ENCODE measurements around the gene ARHGAP21. TPM values are rescaled to one million over a fixed set of nuclear protein-coding genes. Genes with fewer than 3 reads are reported as not detected.

Gene ARHGAP21
- polyA plus RNA-seq, 2 of the 4 experiments (the other 2 are of a cell fraction), result 30.5 to 84.4 TPM

GRCh38 chr10:24695452-24695851 lies 28.2 kb downstream of the ARHGAP21 start:
- DNase-seq (ENCODE audit: low read depth in 1 of 2, low spot score in 1 of 2), result no peak
- Histone ChIP-seq H3K4me2 (no peak overlapping the region), H3K4me3 (no peak overlapping the region), H3K9me3 (no peaks in the 10 kb centered on the region), H3K4me1 (0 out of 3 replicates have a peak, but pooled peaks cover 4% of the 10 kb centered on the region), H3K27ac (no peak overlapping the region)
- ATAC-seq, result no peak
- no peak for FAIRE-seq
- 97% methylated on average over 3 of the region's 3 CpGs for WGBS (ENCODE audit: missing lambda C conversion rate)
- CTCF ChIA-PET, result interaction anchor here (0.7 kb wide), 1 partner anchor 120 kb away, joined by 3 read pairs; no protein-coding TSS in a partner anchor
- POLR2A ChIA-PET, result no interaction called here
- TF ChIP-seq KDM1A (IDR thresholded peaks at IDR 0.05; ENCODE audit: low read depth) (no peak), SREBF2 (IDR thresholded peaks at IDR 0.05) (no peak), RAD21 (conservative IDR thresholded peaks at IDR 0.05 in 1 of 2, IDR thresholded peaks at IDR 0.05 in 1 of 2) (no peak), HES2 (IDR thresholded peaks at IDR 0.05) (no peak), RCOR1 (IDR thresholded peaks at IDR 0.05; ENCODE audit: low read depth, low read length) (no peak), CTCF (IDR thresholded peaks at IDR 0.05) (no peak), HOXB5 (CRISPR knock-in tag; IDR thresholded peaks at IDR 0.05) (no peak), ZNF302 (CRISPR knock-in tag; IDR thresholded peaks at IDR 0.05) (no peak), CEBPB (IDR thresholded peaks at IDR 0.05) (no peak), GATA3 (IDR thresholded peaks at IDR 0.05; ENCODE audit: borderline replicate concordance) (no peak)
- TF ChIP-seq, protein P1, sequence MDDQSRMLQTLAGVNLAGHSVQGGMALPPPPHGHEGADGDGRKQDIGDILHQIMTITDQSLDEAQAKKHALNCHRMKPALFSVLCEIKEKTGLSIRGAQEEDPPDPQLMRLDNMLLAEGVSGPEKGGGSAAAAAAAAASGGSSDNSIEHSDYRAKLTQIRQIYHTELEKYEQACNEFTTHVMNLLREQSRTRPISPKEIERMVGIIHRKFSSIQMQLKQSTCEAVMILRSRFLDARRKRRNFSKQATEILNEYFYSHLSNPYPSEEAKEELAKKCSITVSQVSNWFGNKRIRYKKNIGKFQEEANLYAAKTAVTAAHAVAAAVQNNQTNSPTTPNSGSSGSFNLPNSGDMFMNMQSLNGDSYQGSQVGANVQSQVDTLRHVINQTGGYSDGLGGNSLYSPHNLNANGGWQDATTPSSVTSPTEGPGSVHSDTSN (IDR thresholded peaks at IDR 0.05), result no peak
- TF ChIP-seq, protein P2, sequence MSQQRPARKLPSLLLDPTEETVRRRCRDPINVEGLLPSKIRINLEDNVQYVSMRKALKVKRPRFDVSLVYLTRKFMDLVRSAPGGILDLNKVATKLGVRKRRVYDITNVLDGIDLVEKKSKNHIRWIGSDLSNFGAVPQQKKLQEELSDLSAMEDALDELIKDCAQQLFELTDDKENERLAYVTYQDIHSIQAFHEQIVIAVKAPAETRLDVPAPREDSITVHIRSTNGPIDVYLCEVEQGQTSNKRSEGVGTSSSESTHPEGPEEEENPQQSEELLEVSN (IDR thresholded peaks at IDR 0.05; ENCODE audit: borderline replicate concordance, low read depth), result no peak

DNA sequence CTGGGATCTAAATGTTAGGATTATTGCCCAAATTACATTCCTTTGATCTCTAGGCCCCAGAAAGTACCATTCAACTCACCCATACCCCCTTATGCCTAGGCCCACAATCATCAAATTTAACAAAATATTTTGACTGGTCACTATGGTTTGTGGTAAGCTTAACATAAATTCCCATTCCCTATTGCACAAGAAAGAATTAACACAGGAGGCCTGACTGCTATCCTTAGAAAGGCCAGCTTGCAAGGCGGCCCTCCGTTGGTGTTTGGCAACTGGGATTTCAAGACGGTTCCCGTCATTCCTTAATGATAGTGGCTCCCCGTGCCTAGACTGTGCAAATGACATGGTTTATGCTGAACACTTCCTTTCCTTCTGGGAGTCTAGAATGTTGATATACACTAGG lies 29.6 kb downstream of the ARHGAP21 start:
- no peak for DNase-seq (ENCODE audit: low read depth in 1 of 2, low spot score in 1 of 2)
- ATAC-seq, result no peak
- no peaks in the 10 kb centered on the region for H3K9me3 ChIP-seq
- 94% methylated on average over 5 of the region's 5 CpGs for WGBS (ENCODE audit: missing lambda C conversion rate)
- ChIA-PET CTCF (interaction anchor here (0.6 to 1.7 kb wide), 2 partner anchors 14 to 211 kb away, joined by 3 to 5 read pairs; no protein-coding TSS in a partner anchor), POLR2A (no interaction called here)
- H3K27ac ChIP-seq, result no peak overlapping the region
- FAIRE-seq, result no peak
- no peak overlapping the region for H3K4me3 ChIP-seq
- H3K4me1 ChIP-seq, result no peaks in the 10 kb centered on the region
- H3K4me2 ChIP-seq, result no peak overlapping the region
- TF ChIP-seq HMGXB4 (CRISPR knock-in tag; IDR thresholded peaks at IDR 0.05; ENCODE audit: borderline replicate concordance) (no peak), ZFP36 (IDR thresholded peaks at IDR 0.05; ENCODE audit: borderline replicate concordance, partially characterized antibody) (no peak), HOXB5 (CRISPR knock-in tag; IDR thresholded peaks at IDR 0.05) (no peak), EP300 (IDR thresholded peaks at IDR 0.05) (no peak), REST (IDR thresholded peaks at IDR 0.05) (no peak), RCOR1 (IDR thresholded peaks at IDR 0.05; ENCODE audit: low read depth, low read length) (no peak), SREBF2 (IDR thresholded peaks at IDR 0.05) (no peak), KDM5A (IDR thresholded peaks at IDR 0.05) (no peak), PHF8 (IDR thresholded peaks at IDR 0.05; ENCODE audit: borderline replicate concordance, low read depth) (no peak), SMC3 (IDR thresholded peaks at IDR 0.05) (no peak), RAD21 (conservative IDR thresholded peaks at IDR 0.05 in 1 of 2, IDR thresholded peaks at IDR 0.05 in 1 of 2) (no peak)
- TF ChIP-seq, protein P3, sequence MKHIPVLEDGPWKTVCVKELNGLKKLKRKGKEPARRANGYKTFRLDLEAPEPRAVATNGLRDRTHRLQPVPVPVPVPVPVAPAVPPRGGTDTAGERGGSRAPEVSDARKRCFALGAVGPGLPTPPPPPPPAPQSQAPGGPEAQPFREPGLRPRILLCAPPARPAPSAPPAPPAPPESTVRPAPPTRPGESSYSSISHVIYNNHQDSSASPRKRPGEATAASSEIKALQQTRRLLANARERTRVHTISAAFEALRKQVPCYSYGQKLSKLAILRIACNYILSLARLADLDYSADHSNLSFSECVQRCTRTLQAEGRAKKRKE (CRISPR knock-in tag; IDR thresholded peaks at IDR 0.05; ENCODE audit: low read depth), result no peak
- TF ChIP-seq, protein P4, sequence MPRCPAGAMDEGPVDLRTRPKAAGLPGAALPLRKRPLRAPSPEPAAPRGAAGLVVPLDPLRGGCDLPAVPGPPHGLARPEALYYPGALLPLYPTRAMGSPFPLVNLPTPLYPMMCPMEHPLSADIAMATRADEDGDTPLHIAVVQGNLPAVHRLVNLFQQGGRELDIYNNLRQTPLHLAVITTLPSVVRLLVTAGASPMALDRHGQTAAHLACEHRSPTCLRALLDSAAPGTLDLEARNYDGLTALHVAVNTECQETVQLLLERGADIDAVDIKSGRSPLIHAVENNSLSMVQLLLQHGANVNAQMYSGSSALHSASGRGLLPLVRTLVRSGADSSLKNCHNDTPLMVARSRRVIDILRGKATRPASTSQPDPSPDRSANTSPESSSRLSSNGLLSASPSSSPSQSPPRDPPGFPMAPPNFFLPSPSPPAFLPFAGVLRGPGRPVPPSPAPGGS (IDR thresholded peaks at IDR 0.05), result no peak
- TF ChIP-seq, protein P2 (IDR thresholded peaks at IDR 0.05; ENCODE audit: borderline replicate concordance, low read depth), result no peak
- TF ChIP-seq, protein P1 (IDR thresholded peaks at IDR 0.05), result no peak

Measured in A549 (cell line).